DMS 273 treated with DMSO at 0.1 percent for 48 hours (cell line): ENCODE data around the gene BZW2.
"Not testable (repeated sequence)": the region's sequence is repeated elsewhere in the genome, so short reads cannot be mapped to it uniquely, and the experiment has no call there.

Experiments
- DNase-seq: peaks from one replicate; lab custom pipeline; 2025; lab: John Stamatoyannopoulos, UW

Gene BZW2

GRCh38 chr7:16675277-16675676, 29.3 kb downstream of the BZW2 start:
- DNase-seq: no peak

GRCh38 chr7:16677978-16678494, 32.1 kb downstream of the BZW2 start:
- no peak for DNase-seq

GRCh38 chr7:16678645-16679566, 32.9 kb downstream of the BZW2 start:
- not testable (repeated sequence) for DNase-seq

GRCh38 chr7:16684935-16685334, 39.0 kb downstream of the BZW2 start:
- DNase-seq: no peak

- no peak for DNase-seq
Measured at GRCh38 chr7:16685535-16685934, 39.6 kb downstream of the BZW2 start.

GRCh38 chr7:16688249-16688648, 42.3 kb downstream of the BZW2 start:
- no peak for DNase-seq

- DNase-seq: no peak
Measured at GRCh38 chr7:16691241-16691640, 45.3 kb downstream of the BZW2 start.

- no peak for DNase-seq
Measured at GRCh38 chr7:16693601-16694318, 47.8 kb downstream of the BZW2 start.

- DNase-seq: no peak
Measured at GRCh38 chr7:16694806-16695205, 48.8 kb downstream of the BZW2 start.

- DNase-seq: no peak
Measured at GRCh38 chr7:16695621-16696237, 49.7 kb downstream of the BZW2 start.

- no peak for DNase-seq
Measured at GRCh38 chr7:16697507-16698199, 51.7 kb downstream of the BZW2 start.

- DNase-seq: no peak
Measured at GRCh38 chr7:16698200-16698905, 52.4 kb downstream of the BZW2 start.

GRCh38 chr7:16702441-16702840, 56.5 kb downstream of the BZW2 start:
- no peak for DNase-seq

- no peak for DNase-seq
Measured at GRCh38 chr7:16708511-16708910, 62.5 kb downstream of the BZW2 start.

GRCh38 chr7:16708980-16709379, 63.0 kb downstream of the BZW2 start:
- DNase-seq: no peak

- DNase-seq: no peak
Measured at GRCh38 chr7:16710651-16711050, 64.7 kb downstream of the BZW2 start.

GRCh38 chr7:16711730-16712129, 65.7 kb downstream of the BZW2 start:
- no peak for DNase-seq

- no peak for DNase-seq
Measured at GRCh38 chr7:16712916-16713315, 66.9 kb downstream of the BZW2 start.

GRCh38 chr7:16715928-16716327, 69.9 kb downstream of the BZW2 start:
- no peak for DNase-seq

- no peak for DNase-seq
Measured at GRCh38 chr7:16718111-16718656, 72.2 kb downstream of the BZW2 start.

- DNase-seq: no peak
Measured at GRCh38 chr7:16719699-16720098, 73.7 kb downstream of the BZW2 start.
